Breast epithelium (tissue), 3 donors: Measurements from ENCODE around the gene RASGRP1.

Experiments
- POLR2A ChIP-seq: fragments of 450-650 bp; IDR thresholded peaks from one replicate; pipeline ENCODE4 v1.6.1; 2016; ENCODE audit warnings: antibody characterized with exemption, mild to moderate bottlenecking, moderate library complexity
- POLR2AphosphoS5 ChIP-seq, 3 donors: sonication (generic); formaldehyde crosslinking; IDR thresholded peaks; one replicate each; pipeline ENCODE4 v1.6.1; 2017; ENCODE audit warnings: antibody characterized with exemption in 3 of 3
- TF ChIP-seq, protein P1 (sequence below), 3 donors: fragments of 450-650 bp; IDR thresholded peaks; one replicate each; pipeline ENCODE4 v1.5.1; 2016 to 2017; ENCODE audit warnings: antibody characterized with exemption in 3 of 3, mild to moderate bottlenecking in 3 of 3, moderate library complexity in 3 of 3

DNA sequence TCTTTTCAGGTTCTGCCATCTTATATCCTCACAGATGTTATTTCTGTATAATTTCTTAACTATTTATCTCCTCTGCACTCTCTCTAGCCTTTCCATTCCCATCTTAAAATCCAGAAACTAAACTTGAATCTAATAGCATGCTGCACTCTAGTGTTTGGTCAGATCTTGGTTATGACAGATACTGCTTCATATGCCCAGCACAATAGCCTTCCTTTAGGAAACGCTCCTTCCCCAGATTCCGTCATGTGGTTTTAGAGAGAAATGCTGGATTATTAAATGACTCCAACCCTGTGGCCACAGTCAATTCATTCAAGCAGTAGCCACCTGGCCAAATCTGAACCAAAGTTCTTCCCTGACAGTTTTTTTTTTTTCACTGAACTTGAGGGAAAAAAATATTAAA lies 19.4 kb downstream of the RASGRP1 start:
- TF ChIP-seq, protein P1, sequence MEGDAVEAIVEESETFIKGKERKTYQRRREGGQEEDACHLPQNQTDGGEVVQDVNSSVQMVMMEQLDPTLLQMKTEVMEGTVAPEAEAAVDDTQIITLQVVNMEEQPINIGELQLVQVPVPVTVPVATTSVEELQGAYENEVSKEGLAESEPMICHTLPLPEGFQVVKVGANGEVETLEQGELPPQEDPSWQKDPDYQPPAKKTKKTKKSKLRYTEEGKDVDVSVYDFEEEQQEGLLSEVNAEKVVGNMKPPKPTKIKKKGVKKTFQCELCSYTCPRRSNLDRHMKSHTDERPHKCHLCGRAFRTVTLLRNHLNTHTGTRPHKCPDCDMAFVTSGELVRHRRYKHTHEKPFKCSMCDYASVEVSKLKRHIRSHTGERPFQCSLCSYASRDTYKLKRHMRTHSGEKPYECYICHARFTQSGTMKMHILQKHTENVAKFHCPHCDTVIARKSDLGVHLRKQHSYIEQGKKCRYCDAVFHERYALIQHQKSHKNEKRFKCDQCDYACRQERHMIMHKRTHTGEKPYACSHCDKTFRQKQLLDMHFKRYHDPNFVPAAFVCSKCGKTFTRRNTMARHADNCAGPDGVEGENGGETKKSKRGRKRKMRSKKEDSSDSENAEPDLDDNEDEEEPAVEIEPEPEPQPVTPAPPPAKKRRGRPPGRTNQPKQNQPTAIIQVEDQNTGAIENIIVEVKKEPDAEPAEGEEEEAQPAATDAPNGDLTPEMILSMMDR (IDR thresholded peaks at IDR 0.05), result no peak
- TF ChIP-seq POLR2AphosphoS5 (IDR thresholded peaks at IDR 0.05) (no peak), POLR2A (no peak)
